Measurements from ENCODE around the gene ASIC2.
"Not testable (repeated sequence)": the region's sequence is repeated elsewhere in the genome, so short reads cannot be mapped to it uniquely, and the experiment has no call there.

Gene ASIC2

DNA sequence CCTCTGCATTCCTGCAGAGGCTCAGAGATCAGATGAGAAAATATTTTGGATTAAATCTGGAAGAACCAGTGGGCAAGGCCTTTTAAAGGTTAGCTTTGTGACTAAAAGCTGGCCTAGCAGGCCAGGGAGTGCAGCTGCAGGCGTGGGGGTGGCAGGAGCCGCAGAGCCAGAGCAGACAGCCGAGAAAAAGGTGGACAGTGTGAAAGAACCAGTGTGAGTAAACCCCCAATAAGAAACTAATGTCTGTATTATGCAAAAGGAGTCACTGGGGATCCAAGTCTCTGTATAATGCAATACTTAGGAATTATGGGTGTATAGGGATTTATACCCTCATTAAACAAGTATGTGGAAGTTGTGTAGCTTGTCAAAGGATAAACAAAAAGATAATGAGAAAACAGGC lies 322.8 kb downstream of the ASIC2 start:
- DNase-seq, result no peak

DNA sequence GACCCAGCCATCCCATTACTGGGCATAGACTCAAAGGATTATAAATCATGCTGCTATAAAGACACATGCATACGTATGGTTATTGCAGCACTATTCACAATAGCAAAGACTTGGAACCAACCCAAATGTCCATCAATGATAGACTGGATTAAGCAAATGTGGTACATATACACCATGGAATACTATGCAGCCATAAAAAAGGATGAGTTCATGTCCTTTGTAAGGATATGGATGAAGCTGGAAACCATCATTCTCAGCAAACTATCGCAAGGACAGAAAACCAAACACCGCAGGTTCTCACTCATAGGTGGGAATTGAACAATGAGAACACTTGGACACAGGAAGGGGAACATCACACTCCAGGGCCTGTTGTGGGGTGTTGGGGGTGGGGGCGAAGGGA lies 323.9 kb downstream of the ASIC2 start:
- not testable (repeated sequence) for DNase-seq

GRCh38 chr17:32964541-32964940 lies 328.6 kb downstream of the ASIC2 start:
- no peak for DNase-seq
